ENCODE results near the gene GMPR2. TPM values are rescaled to one million over a fixed set of nuclear protein-coding genes. Genes with fewer than 3 reads are reported as not detected.

The GMPR2 gene
- total and polyA plus RNA-seq, 2 donors, result 44.9 to 63.1 TPM

DNA sequence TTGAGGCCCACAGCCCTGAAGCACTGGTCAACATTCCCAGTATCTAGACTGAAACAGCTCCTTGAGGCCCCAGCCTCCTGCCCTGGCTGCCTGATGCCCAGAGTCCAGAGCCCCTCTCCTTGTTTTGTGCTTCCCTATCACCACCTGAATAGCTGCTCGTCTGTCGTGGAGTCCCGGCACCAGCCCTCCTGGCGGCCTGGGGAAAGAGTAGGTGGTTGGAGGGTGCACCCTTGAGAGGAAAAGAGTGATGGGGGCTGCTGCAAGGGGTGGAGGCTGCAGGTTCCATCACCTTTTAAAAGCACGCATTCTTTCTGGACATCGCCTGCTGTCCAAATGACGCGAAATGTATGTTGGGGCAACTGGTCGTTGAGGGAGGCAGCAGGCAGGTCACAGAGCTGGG, 35.5 kb downstream of the GMPR2 start:
- H3K27ac ChIP-seq (ENCODE audit: low read depth), result no peak overlapping the region
- 87% methylated on average over 9 of the region's 9 CpGs for WGBS
- no peaks in the 10 kb centered on the region for H3K36me3 ChIP-seq (ENCODE audit: insufficient read depth)
- no peak overlapping the region for H3K4me3 ChIP-seq (ENCODE audit: low read depth, low read length)
- DNase-seq (ENCODE audit: extremely low spot score), result no peak
- H3K4me1 ChIP-seq (ENCODE audit: insufficient read depth), result no peaks in the 10 kb centered on the region

GRCh38 chr14:24269368-24269767, 36.6 kb downstream of the GMPR2 start:
- no peak for DNase-seq (ENCODE audit: extremely low spot score)
- no peaks in the 10 kb centered on the region for H3K4me1 ChIP-seq (ENCODE audit: insufficient read depth)
- no peak overlapping the region for H3K4me3 ChIP-seq (ENCODE audit: low read depth, low read length)
- 94% methylated on average over 8 of the region's 8 CpGs for WGBS
- H3K36me3 ChIP-seq (ENCODE audit: insufficient read depth), result no peaks in the 10 kb centered on the region
- no peak overlapping the region for H3K27ac ChIP-seq (ENCODE audit: low read depth)

- Histone ChIP-seq H3K27ac (ENCODE audit: low read depth) (no peak overlapping the region), H3K36me3 (ENCODE audit: insufficient read depth) (no peaks in the 10 kb centered on the region), H3K4me3 (ENCODE audit: low read depth, low read length) (no peak overlapping the region), H3K4me1 (ENCODE audit: insufficient read depth) (no peaks in the 10 kb centered on the region)
- 95% methylated on average over 14 of the region's 14 CpGs for WGBS
- DNase-seq (ENCODE audit: extremely low spot score), result no peak
Observed at GRCh38 chr14:24269910-24270536, 37.3 kb downstream of the GMPR2 start.

DNA sequence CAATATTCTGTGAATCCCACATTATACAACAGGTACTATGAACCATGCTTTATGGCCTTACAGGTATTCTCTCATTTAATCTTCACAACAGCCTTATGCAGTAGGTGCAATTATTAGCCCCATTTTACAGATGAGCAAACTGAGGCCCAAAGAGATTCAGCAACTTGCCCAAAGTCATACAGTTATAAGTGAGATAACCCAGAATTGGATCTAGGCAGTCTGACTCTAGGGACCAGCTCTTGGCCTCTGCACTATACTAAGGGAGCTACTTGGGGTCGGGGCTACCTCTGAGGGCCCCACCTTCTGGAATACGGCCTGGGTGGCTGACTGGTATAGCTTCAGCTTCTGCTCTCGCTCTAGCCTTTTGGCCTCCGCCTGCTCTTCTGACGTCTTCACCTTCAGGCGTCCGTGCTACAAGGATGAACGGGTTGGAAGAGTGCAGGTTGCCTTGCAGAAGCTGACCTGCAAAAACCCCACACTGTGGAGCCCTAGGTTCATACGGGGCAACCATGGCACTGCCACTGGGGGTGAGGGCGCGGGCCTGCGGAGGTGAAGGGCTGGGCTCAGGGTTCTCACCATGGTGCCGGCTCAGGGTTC, 37.9 kb downstream of the GMPR2 start:
- Histone ChIP-seq H3K27ac (ENCODE audit: low read depth) (peak overlapping the region; percentile 93), H3K4me1 (ENCODE audit: insufficient read depth) (no peaks in the 10 kb centered on the region)
- 16% methylated on average over 13 of the region's 13 CpGs for WGBS

GRCh38 chr14:24271134-24271833, 38.6 kb downstream of the GMPR2 start, which contains the start of gene RABGGTA:
RABGGTA (minus strand) TSS chr14:24271597; CDS start chr14:24271115, 482 bp downstream.
- DNase-seq (ENCODE audit: extremely low spot score), result peak; percentile 57
- peak within 1 kb of the TSS; percentile 93 for H3K27ac ChIP-seq (ENCODE audit: low read depth)
- under 1% methylated on average over 61 of the region's 61 CpGs for WGBS

More for the DNA sequence above, 37.9 kb downstream of the GMPR2 start:
- DNase-seq (ENCODE audit: extremely low spot score), result no peak
- Histone ChIP-seq H3K36me3 (ENCODE audit: insufficient read depth) (no peaks in the 10 kb centered on the region), H3K4me3 (ENCODE audit: low read depth, low read length) (peak overlapping the region; percentile 71)

DNA sequence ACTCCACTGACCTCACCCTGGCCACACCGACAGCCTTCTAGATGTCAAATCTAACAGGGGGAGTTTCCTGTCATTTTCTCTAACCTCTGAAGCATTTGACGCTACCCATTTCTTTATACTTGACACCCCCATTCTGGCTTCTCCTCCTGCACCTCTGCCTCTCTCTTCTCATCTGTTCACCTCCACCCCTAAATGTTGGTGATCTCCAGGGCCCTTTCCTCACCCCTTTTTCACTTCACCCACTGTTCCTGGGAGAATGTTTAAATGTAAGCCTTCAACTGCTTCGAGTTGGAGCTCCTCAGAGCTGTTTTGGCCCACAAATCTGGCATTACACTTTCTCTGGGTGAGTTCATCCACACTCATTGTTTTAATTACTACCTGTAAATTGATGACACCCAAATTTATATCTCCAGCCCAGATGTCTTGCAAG, 39.1 kb downstream of the GMPR2 start:
- no peaks in the 10 kb centered on the region for H3K36me3 ChIP-seq (ENCODE audit: insufficient read depth)
- peak overlapping the region; percentile 16 for H3K27ac ChIP-seq (ENCODE audit: low read depth)
- DNase-seq (ENCODE audit: extremely low spot score), result no peak
- no peaks in the 10 kb centered on the region for H3K4me1 ChIP-seq (ENCODE audit: insufficient read depth)
- 22% methylated on average over 3 of the region's 3 CpGs for WGBS
- peak overlapping the region; percentile 71 for H3K4me3 ChIP-seq (ENCODE audit: low read depth, low read length)

More at GRCh38 chr14:24271134-24271833, 38.6 kb downstream of the GMPR2 start, which contains the start of gene RABGGTA:
- Histone ChIP-seq H3K4me1 (ENCODE audit: insufficient read depth) (no peaks in the 10 kb centered on the region), H3K4me3 (ENCODE audit: low read depth, low read length) (peak within 1 kb of the TSS; percentile 71), H3K36me3 (ENCODE audit: insufficient read depth) (no peaks in the 10 kb centered on the region)

- Histone ChIP-seq H3K4me1 (ENCODE audit: insufficient read depth) (no peaks in the 10 kb centered on the region), H3K36me3 (ENCODE audit: insufficient read depth) (no peaks in the 10 kb centered on the region), H3K27ac (ENCODE audit: low read depth) (no peak overlapping the region), H3K4me3 (ENCODE audit: low read depth, low read length) (no peak overlapping the region)
- no peak for DNase-seq (ENCODE audit: extremely low spot score)
- WGBS, result 91% methylated on average over 2 of the region's 2 CpGs
Observed at GRCh38 chr14:24272467-24272866, 39.7 kb downstream of the GMPR2 start.

- Histone ChIP-seq H3K4me1 (ENCODE audit: insufficient read depth) (no peaks in the 10 kb centered on the region), H3K36me3 (ENCODE audit: insufficient read depth) (no peaks in the 10 kb centered on the region), H3K27ac (ENCODE audit: low read depth) (no peak overlapping the region), H3K4me3 (ENCODE audit: low read depth, low read length) (no peak overlapping the region)
- whole genome bisulfite sequencing, result 77% methylated on average over 3 of the region's 3 CpGs
- no peak for DNase-seq (ENCODE audit: extremely low spot score)
Observed at GRCh38 chr14:24273422-24273998, 40.8 kb downstream of the GMPR2 start.

GRCh38 chr14:24274101-24274543, 41.4 kb downstream of the GMPR2 start:
- Histone ChIP-seq H3K4me1 (ENCODE audit: insufficient read depth) (no peaks in the 10 kb centered on the region), H3K4me3 (ENCODE audit: low read depth, low read length) (no peak overlapping the region), H3K27ac (ENCODE audit: low read depth) (no peak overlapping the region), H3K36me3 (ENCODE audit: insufficient read depth) (no peaks in the 10 kb centered on the region)
- WGBS, result 81% methylated on average over 3 of the region's 3 CpGs
- no peak for DNase-seq (ENCODE audit: extremely low spot score)

DNA sequence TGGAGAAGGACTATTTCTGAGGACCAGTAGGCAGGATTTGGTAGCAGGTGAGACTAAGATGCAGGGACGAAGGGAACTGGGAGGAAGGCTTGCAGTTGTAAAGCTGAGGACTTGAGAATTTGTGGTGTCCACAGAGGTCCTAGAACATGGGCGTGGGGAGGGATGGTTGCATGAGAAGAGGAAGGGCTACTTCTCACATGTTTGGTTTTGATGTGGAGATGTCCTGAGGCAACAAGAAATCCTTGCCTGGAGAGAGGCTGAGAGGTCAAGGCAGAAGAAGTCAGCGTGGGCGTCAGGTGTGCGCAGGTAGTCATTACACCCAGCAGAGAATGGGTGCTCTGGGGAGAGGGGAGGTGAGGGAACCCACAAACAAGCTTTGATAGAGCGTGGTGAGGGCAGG, 44.3 kb downstream of the GMPR2 start:
- 90% methylated on average over 6 of the region's 6 CpGs for WGBS
- Histone ChIP-seq H3K4me3 (ENCODE audit: low read depth, low read length) (no peak overlapping the region), H3K4me1 (ENCODE audit: insufficient read depth) (no peaks in the 10 kb centered on the region), H3K36me3 (ENCODE audit: insufficient read depth) (no peaks in the 10 kb centered on the region), H3K27ac (ENCODE audit: low read depth) (no peak overlapping the region)
- no peak for DNase-seq (ENCODE audit: extremely low spot score)

DNA sequence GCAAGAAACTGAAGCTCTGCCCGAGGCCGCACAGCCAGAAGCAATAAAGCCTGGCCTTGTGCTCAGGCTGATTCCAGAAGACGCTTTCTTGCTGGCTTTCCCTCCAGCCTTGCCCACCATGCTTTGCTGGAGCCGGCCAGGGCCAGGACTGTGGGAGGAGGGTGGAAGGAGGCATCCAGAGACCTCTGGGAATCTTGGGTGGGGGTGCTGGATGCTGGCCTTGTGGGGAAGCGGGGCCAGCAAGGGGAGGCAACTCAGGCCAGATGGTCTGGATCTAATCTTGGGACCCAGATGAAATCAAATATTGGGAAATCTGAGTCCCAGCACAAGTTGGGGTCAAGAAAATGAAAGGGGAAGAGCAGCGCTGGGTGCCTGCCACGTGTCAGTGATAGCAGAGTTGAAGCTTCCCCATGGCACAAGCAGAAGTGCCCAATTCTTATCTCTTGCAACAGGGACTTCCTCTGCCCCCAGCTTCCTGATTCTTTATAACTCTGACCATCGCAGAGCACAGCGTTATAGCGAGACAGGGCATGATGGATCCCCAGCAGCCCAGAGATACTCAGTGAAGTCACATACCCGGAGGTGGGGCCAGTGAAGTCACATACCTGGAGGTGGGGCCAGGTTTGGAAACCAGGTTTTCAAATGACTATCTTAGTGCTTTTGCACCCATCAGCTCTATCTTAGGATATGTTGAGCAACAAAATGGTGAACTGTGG, 45.0 kb downstream of the GMPR2 start:
- no peak for DNase-seq (ENCODE audit: extremely low spot score)
- WGBS, result 76% methylated on average over 11 of the region's 11 CpGs
- H3K27ac ChIP-seq (ENCODE audit: low read depth), result no peak overlapping the region

DNA sequence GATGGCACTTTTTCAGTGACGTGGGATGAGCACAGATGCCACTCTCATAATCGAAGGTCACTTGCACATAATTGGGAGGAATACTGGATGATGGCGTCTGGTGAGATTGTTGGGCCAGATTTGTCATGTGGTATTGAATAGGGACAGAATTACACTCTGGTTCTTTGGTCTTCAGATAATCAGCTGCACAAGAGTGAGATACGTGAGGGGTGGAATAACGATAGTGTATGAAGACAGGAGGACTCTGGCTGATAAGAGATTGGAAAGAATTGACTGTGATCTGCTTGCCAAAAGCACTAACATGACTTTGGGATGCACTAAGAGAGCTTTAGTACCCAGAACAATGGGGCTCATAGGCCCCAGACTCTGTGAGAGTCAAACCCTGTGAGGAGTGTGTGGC, 45.7 kb downstream of the GMPR2 start:
- no peak for DNase-seq (ENCODE audit: extremely low spot score)
- Histone ChIP-seq H3K4me3 (ENCODE audit: low read depth, low read length) (no peak overlapping the region), H3K4me1 (ENCODE audit: insufficient read depth) (no peaks in the 10 kb centered on the region), H3K27ac (ENCODE audit: low read depth) (no peak overlapping the region), H3K36me3 (ENCODE audit: insufficient read depth) (no peaks in the 10 kb centered on the region)
- whole genome bisulfite sequencing, result 87% methylated on average over 5 of the region's 5 CpGs

More for the DNA sequence above, 45.0 kb downstream of the GMPR2 start:
- Histone ChIP-seq H3K36me3 (ENCODE audit: insufficient read depth) (no peaks in the 10 kb centered on the region), H3K4me1 (ENCODE audit: insufficient read depth) (no peaks in the 10 kb centered on the region), H3K4me3 (ENCODE audit: low read depth, low read length) (no peak overlapping the region)

All from urinary bladder (tissue), 4 donors.